GM12878 (cell line): ENCODE data around the gene CD177. TPM values are rescaled to one million over a fixed set of nuclear protein-coding genes. Genes with fewer than 3 reads are reported as not detected.

Experiments used
- ATAC-seq: fragments of 200-7000 bp; cut with Tn5 transposase; 3 replicates; pipeline ENCODE4 v1.9.1; 2020; ENCODE audit warnings: mild to moderate bottlenecking, moderate library complexity
- BruUV-seq: library from RNA; stranded (reverse); fragments of 400-500 nt; replicated peaks from 2 replicates; lab custom pipeline; 2021; lab: Mats Ljungman, UMichigan
- CTCF ChIA-PET: fragments of 300-600 bp; sonication (Branson Sonifier 250); formaldehyde crosslinking; extraction: SDS; loops from one replicate; lab custom pipeline; 2021; ENCODE audit warnings: inconsistent platforms; lab: Yijun Ruan, JAX
- POLR2A ChIA-PET: fragments of 350-600 bp; formaldehyde crosslinking; extraction: SDS; loops from one replicate; lab custom pipeline; 2021; ENCODE audit warnings: inconsistent platforms; lab: Charles Lee
- RAD21 ChIA-PET: fragments of 300-600 bp; sonication (Branson Sonifier 250); formaldehyde crosslinking; loops from one replicate; lab custom pipeline; 2023; ENCODE audit warnings: antibody characterized with exemption; ENCODE audit not compliant: unreplicated experiment; lab: Charles Lee
- SMC1A ChIA-PET: fragments of 300-600 bp; sonication (Branson Sonifier 250); formaldehyde crosslinking; loops from one replicate; lab custom pipeline; 2023; ENCODE audit not compliant: unreplicated experiment, uncharacterized antibody; lab: Charles Lee
- DNase-seq: peaks from one replicate; pipeline ENCODE4 v3.0.0-alpha.2; 2011; ENCODE audit warnings: low read depth, low spot score
- FAIRE-seq: peaks from 3 replicates; lab custom pipeline; 2011; peaks lifted over from hg19 to GRCh38; lab: Jason Lieb, UNC
- H2AFZ ChIP-seq: 2 replicates; pipeline ENCODE4 v1.6.0; 2011; ENCODE audit warnings: low read depth, low read length, control low read depth; ENCODE audit not compliant: control insufficient read depth
- H3K27ac ChIP-seq: 2 replicates; pipeline ENCODE4 v1.5.1; 2011; ENCODE audit warnings: control low read depth; ENCODE audit not compliant: control insufficient read depth, insufficient read depth
- H3K27me3 ChIP-seq, 2 experiments: replicated peaks in 1 of 2; 2 replicates each; pipeline versions ENCODE4 v1.6.0 to v1.6.1; 2011; ENCODE audit warnings: low read length in 1 of 2; ENCODE audit not compliant: control insufficient read depth in 2 of 2, insufficient read depth in 2 of 2
- H3K36me3 ChIP-seq, 2 experiments: 2 replicates each; pipeline ENCODE4 v1.5.1; 2011; ENCODE audit warnings: low read length in 1 of 2; ENCODE audit not compliant: control insufficient read depth in 2 of 2, insufficient read depth in 2 of 2
- H3K4me1 ChIP-seq: 2 replicates; pipeline ENCODE4 v1.6.1; 2011; ENCODE audit warnings: mild to moderate bottlenecking, low read length, moderate library complexity, mixed read lengths; ENCODE audit not compliant: control insufficient read depth, insufficient read depth
- H3K4me2 ChIP-seq: 2 replicates; pipeline ENCODE4 v1.6.0; 2011; ENCODE audit warnings: control low read depth; ENCODE audit not compliant: control insufficient read depth, insufficient read depth
- H3K4me3 ChIP-seq: fragments of 200-600 bp; sonication (generic); 2 replicates; pipeline ENCODE4 v1.5.1; 2016
- H3K79me2 ChIP-seq: 2 replicates; pipeline ENCODE4 v1.6.0; 2011; ENCODE audit warnings: low read length; ENCODE audit not compliant: control insufficient read depth, insufficient read depth
- H3K9ac ChIP-seq: 2 replicates; pipeline ENCODE4 v1.8.0; 2011; ENCODE audit warnings: low read length, control low read depth, mixed read lengths; ENCODE audit not compliant: control insufficient read depth, insufficient read depth
- H3K9me3 ChIP-seq: replicated peaks from 3 replicates; pipeline ENCODE4 v1.5.1; 2011; ENCODE audit warnings: mild to moderate bottlenecking, low read length; ENCODE audit not compliant: control insufficient read depth, insufficient read depth
- H4K20me1 ChIP-seq: 2 replicates; pipeline ENCODE4 v1.6.0; 2011; ENCODE audit not compliant: control insufficient read depth, insufficient read depth
- CUX1 ChIP-seq: IDR thresholded peaks from 2 replicates; pipeline ENCODE4 v1.6.1; 2012; ENCODE audit warnings: improper control_type of control experiment, low read depth, low read length; ENCODE audit not compliant: insufficient replicate concordance
- EED ChIP-seq: sonication (generic); IDR thresholded peaks from 2 replicates; pipeline ENCODE4 v1.6.1; 2016; ENCODE audit warnings: antibody characterized with exemption, low read depth
- EGR1 ChIP-seq, 2 experiments: IDR thresholded peaks; 1 replicate in 1 of 2; 2 replicates in 1 of 2; pipeline ENCODE4 v1.6.1; 2011 to 2012; ENCODE audit warnings: low read depth in 2 of 2, low read length in 2 of 2, borderline replicate concordance in 1 of 2, mild to moderate bottlenecking in 1 of 2, moderate library complexity in 1 of 2
- ETV6 ChIP-seq, 2 experiments: fragments of 450-650 bp in 1 of 2; IDR thresholded peaks in 1 of 2; conservative IDR thresholded peaks in 1 of 2; 2 replicates each; pipeline ENCODE4 v1.6.1; 2014; ENCODE audit warnings: antibody characterized with exemption in 1 of 2, borderline replicate concordance in 1 of 2, low read depth in 1 of 2, mild to moderate bottlenecking in 1 of 2, moderate library complexity in 1 of 2
- HCFC1 ChIP-seq: fragments of 150-350 bp; IDR thresholded peaks from 2 replicates; pipeline ENCODE4 v1.6.1; 2014; ENCODE audit warnings: low read length
- IRF4 ChIP-seq: IDR thresholded peaks from 2 replicates; pipeline ENCODE4 v1.6.1; 2011; ENCODE audit warnings: low read depth, low read length
- KAT2A ChIP-seq: conservative IDR thresholded peaks from 2 replicates; pipeline ENCODE4 v1.6.1; 2011; ENCODE audit warnings: low read depth, low read length; ENCODE audit not compliant: control insufficient read depth
- MTA3 ChIP-seq: IDR thresholded peaks from 2 replicates; pipeline ENCODE4 v1.6.1; 2012; ENCODE audit warnings: low read length, inconsistent platforms, borderline replicate concordance
- NR2F1 ChIP-seq: fragments of 450-650 bp; conservative IDR thresholded peaks from 2 replicates; pipeline ENCODE4 v1.6.1; 2017; ENCODE audit warnings: mild to moderate bottlenecking
- POLR2AphosphoS5 ChIP-seq: IDR thresholded peaks from 2 replicates; pipeline ENCODE4 v1.6.1; 2011; ENCODE audit warnings: mild to moderate bottlenecking, low read length, inconsistent platforms
- POU2F2 ChIP-seq: IDR thresholded peaks from 3 replicates; pipeline ENCODE4 v1.6.1; 2011; ENCODE audit warnings: low read depth, mild to moderate bottlenecking, low read length, borderline replicate concordance
- RAD21 ChIP-seq: IDR thresholded peaks from 2 replicates; pipeline ENCODE4 v1.6.1; 2011; ENCODE audit warnings: mild to moderate bottlenecking, low read depth, low read length, moderate library complexity; ENCODE audit not compliant: insufficient read depth
- RAD51 ChIP-seq: fragments of 450-650 bp; IDR thresholded peaks from 2 replicates; pipeline ENCODE4 v1.6.1; 2016; ENCODE audit warnings: moderate library complexity, mild to moderate bottlenecking, inconsistent platforms
- RELA ChIP-seq: fragments of 450-650 bp; IDR thresholded peaks from 2 replicates; pipeline ENCODE4 v1.8.0; 2014; ENCODE audit warnings: borderline replicate concordance; ENCODE audit not compliant: partially characterized antibody
- TARDBP ChIP-seq: IDR thresholded peaks from 2 replicates; pipeline ENCODE4 v1.6.1; 2016; ENCODE audit warnings: borderline replicate concordance
- TCF12 ChIP-seq: IDR thresholded peaks from 2 replicates; pipeline ENCODE4 v1.6.1; 2011; ENCODE audit warnings: low read depth, mild to moderate bottlenecking, low read length
- YBX1 ChIP-seq: fragments of 450-650 bp; IDR thresholded peaks from 2 replicates; pipeline ENCODE4 v1.6.1; 2016; ENCODE audit warnings: antibody characterized with exemption
- ZNF274 ChIP-seq: IDR thresholded peaks from one replicate; pipeline ENCODE4 v1.8.0; 2011; ENCODE audit not compliant: insufficient read length, insufficient read depth
- ZNF384 ChIP-seq: IDR thresholded peaks from 2 replicates; pipeline ENCODE4 v1.6.1; 2012; ENCODE audit warnings: low read depth, mild to moderate bottlenecking, low read length, improper control_type of control experiment, borderline replicate concordance
- WGBS: methylation state at CpG from one replicate; pipeline ENCODE4 v1.1.6; 2016; ENCODE audit warnings: low lambda C conversion rate; ENCODE audit not compliant: insufficient replicate concordance, insufficient coverage; ENCODE audit errors: missing lambda C conversion rate; 5-methylcytosine and 5-hydroxymethylcytosine counted together
- in situ Hi-C: fragments of 300-500 bp; cut with MboI; formaldehyde crosslinking; loops from 9 replicates; pipeline ENCODE4 v1.14.3; 2018; ENCODE audit warnings: mixed read lengths
- intact Hi-C: fragments of 100-400 bp; cut with micrococcal nuclease; formaldehyde crosslinking; loops from one replicate; pipeline ENCODE4 v1.14.2; 2022; ENCODE audit not compliant: unreplicated experiment
- polyA plus RNA-seq, 11 experiments: library from polyadenylated mRNA; depleted of rRNA in 4 of 11; unstranded in 6 of 11; stranded (reverse) in 5 of 11; fragments of >200 nt; fragmentation: Nextera tagmentation in 4 of 11; fragmentation: Illumina TruSeq in 1 of 11; extraction: Ambion mirVana in 4 of 11; extraction: Trizol in 1 of 11; gene quantifications; 1 replicate in 1 of 11; 2 replicates in 10 of 11; pipeline versions ENCODE4 v1.2.1 to v1.2.3, GENCODE V29; 2011 to 2016; ENCODE audit warnings: inconsistent platforms in 2 of 11, missing spikeins in 2 of 11, low read depth in 1 of 11
- total RNA-seq, 4 experiments: library from RNA; depleted of rRNA in 3 of 4; stranded (reverse); fragments of >200 nt in 3 of 4; fragmentation: Illumina TruSeq in 1 of 4; extraction: Trizol in 1 of 4; gene quantifications; 2 replicates each; pipeline versions ENCODE4 v1.2.1 to v1.2.3, GENCODE V29; 2013 to 2021

Gene CD177
- total and polyA plus RNA-seq, 10 of the 15 experiments (the other 5 are each of a cell fraction or from before 2014, with no cell fraction given): not detected

GRCh38 chr19:43305642-43306041 lies 47.8 kb upstream of the CD177 start:
- ATAC-seq (no peak), FAIRE-seq (no peak), DNase-seq (no peak)
- no peaks in the 10 kb centered on the region for H3K27me3 ChIP-seq
- ChIA-PET POLR2A (no interaction called here), SMC1A (no interaction called here), RAD21 (no interaction called here), CTCF (interaction anchor here (1.0 kb wide), 1 partner anchor 10 kb away, joined by 3 read pairs; no protein-coding TSS in a partner anchor)
- H3K36me3 ChIP-seq: no peaks in the 10 kb centered on the region
- 0% methylated on average over 5 of the region's 5 CpGs for WGBS
- in situ Hi-C loops (no loop called here), intact Hi-C loops (no loop called here)
- no peaks in the 10 kb centered on the region for H3K79me2 ChIP-seq
- no peaks in the 10 kb centered on the region for H3K9me3 ChIP-seq
- H3K4me1 ChIP-seq: no peaks in the 10 kb centered on the region
- no peak overlapping the region for H3K4me3 ChIP-seq
- H3K9ac ChIP-seq: no peak overlapping the region
- BruUV-seq: no TSS peak
- TF ChIP-seq RELA: no peak
- no peak for TF ChIP-seq MTA3
- TF ChIP-seq EED: no peak
- no peak for TF ChIP-seq KAT2A
- no peak for TF ChIP-seq NR2F1
- no peak for TF ChIP-seq EGR1 (IDR thresholded peaks at IDR 0.05; ENCODE audit: borderline replicate concordance in 1 of 2, low read depth in 2 of 2, low read length in 2 of 2)
- TF ChIP-seq ETV6 (conservative IDR thresholded peaks at IDR 0.05 in 1 of 2, IDR thresholded peaks at IDR 0.05 in 1 of 2; ENCODE audit: borderline replicate concordance in 1 of 2, low read depth in 1 of 2): no peak
- TF ChIP-seq IRF4: no peak
- TF ChIP-seq RAD21: no peak
- TF ChIP-seq POLR2AphosphoS5: no peak
- no peak for TF ChIP-seq POU2F2
- TF ChIP-seq YBX1: no peak
- no peak for TF ChIP-seq HCFC1
- TF ChIP-seq ZNF274: no peak
- no peak for TF ChIP-seq TCF12
- no peak for TF ChIP-seq ZNF384
- no peak for TF ChIP-seq TARDBP
- no peak for TF ChIP-seq RAD51
- no peak for TF ChIP-seq CUX1
- no peak overlapping the region for H3K27ac ChIP-seq
- no peak overlapping the region for H2AFZ ChIP-seq
- no peaks in the 10 kb centered on the region for H4K20me1 ChIP-seq
- no peak overlapping the region for H3K4me2 ChIP-seq
